ACC112 (cell line): Measurements from ENCODE around the gene CRYBB2.
"Not testable (repeated sequence)": the region's sequence is repeated elsewhere in the genome, so short reads cannot be mapped to it uniquely, and the experiment has no call there.

Source experiments
- H2AFZ ChIP-seq: fragments of 200-600 bp; sonication (generic); one replicate; pipeline ENCODE4 v1.6.0; 2017; ENCODE audit warnings: antibody characterized with exemption, low read length; ENCODE audit not compliant: unreplicated experiment
- H3K27ac ChIP-seq: fragments of 200-600 bp; sonication (generic); 2 replicates; pipeline ENCODE4 v1.5.1; 2014; ENCODE audit warnings: low read depth, mild to moderate bottlenecking, antibody characterized with exemption, low read length, moderate library complexity
- H3K27me3 ChIP-seq: fragments of 200-600 bp; sonication (generic); 2 replicates; pipeline ENCODE4 v1.6.1; 2014; ENCODE audit warnings: mild to moderate bottlenecking, antibody characterized with exemption, low read length, moderate library complexity, mixed read lengths; ENCODE audit not compliant: insufficient read depth
- H3K36me3 ChIP-seq: fragments of 200-600 bp; sonication (generic); 2 replicates; pipeline ENCODE4 v1.6.1; 2016; ENCODE audit warnings: mild to moderate bottlenecking, antibody characterized with exemption, low read length, moderate library complexity, mixed read lengths; ENCODE audit not compliant: insufficient read depth
- H3K4me1 ChIP-seq: fragments of 200-600 bp; sonication (generic); one replicate; pipeline ENCODE4 v1.6.1; 2016; ENCODE audit warnings: low read length, mixed read lengths; ENCODE audit not compliant: insufficient read depth, unreplicated experiment, control insufficient read depth
- H3K4me3 ChIP-seq: fragments of 200-600 bp; sonication (generic); 2 replicates; pipeline ENCODE4 v1.5.1; 2014; ENCODE audit warnings: mild to moderate bottlenecking, low read depth, low read length
- H3K79me2 ChIP-seq: fragments of 200-600 bp; sonication (generic); one replicate; pipeline ENCODE4 v1.6.0; 2016; ENCODE audit warnings: low read length; ENCODE audit not compliant: control insufficient read depth, unreplicated experiment, insufficient read depth

The CRYBB2 gene

GRCh38 chr22:25208743-25209505 lies 10.5 kb upstream of the CRYBB2 start:
- Histone ChIP-seq H3K4me1 (no peaks in the 10 kb centered on the region), H3K27ac (no peak overlapping the region), H3K4me3 (no peak overlapping the region), H3K27me3 (no peaks in the 10 kb centered on the region), H2AFZ (no peak overlapping the region), H3K79me2 (no peaks in the 10 kb centered on the region), H3K36me3 (no peaks in the 10 kb centered on the region)

GRCh38 chr22:25210793-25211192 lies 8.6 kb upstream of the CRYBB2 start:
- Histone ChIP-seq H3K36me3 (no peaks in the 10 kb centered on the region), H3K27me3 (no peaks in the 10 kb centered on the region), H3K4me1 (no peaks in the 10 kb centered on the region), H2AFZ (no peak overlapping the region), H3K79me2 (no peaks in the 10 kb centered on the region), H3K27ac (no peak overlapping the region), H3K4me3 (no peak overlapping the region)

- H2AFZ ChIP-seq, result no peak overlapping the region
- no peaks in the 10 kb centered on the region for H3K36me3 ChIP-seq
- no peaks in the 10 kb centered on the region for H3K79me2 ChIP-seq
- no peaks in the 10 kb centered on the region for H3K27me3 ChIP-seq
- no peaks in the 10 kb centered on the region for H3K4me1 ChIP-seq
- H3K27ac ChIP-seq, result no peak overlapping the region
- H3K4me3 ChIP-seq, result no peak overlapping the region
These were observed 7.1 kb upstream of the CRYBB2 start for GRCh38 chr22:25212337-25212736.

GRCh38 chr22:25213221-25213620 lies 6.2 kb upstream of the CRYBB2 start:
- Histone ChIP-seq H3K79me2 (no peaks in the 10 kb centered on the region), H3K27me3 (no peaks in the 10 kb centered on the region), H3K4me3 (no peak overlapping the region), H3K36me3 (no peaks in the 10 kb centered on the region), H2AFZ (no peak overlapping the region), H3K27ac (no peak overlapping the region), H3K4me1 (no peaks in the 10 kb centered on the region)

- H3K27ac ChIP-seq, result no peak overlapping the region
- no peak overlapping the region for H3K4me3 ChIP-seq
- H3K36me3 ChIP-seq, result no peaks in the 10 kb centered on the region
- H3K4me1 ChIP-seq, result no peaks in the 10 kb centered on the region
- H3K27me3 ChIP-seq, result peaks cover 6% of the 10 kb centered on the region
- no peak overlapping the region for H2AFZ ChIP-seq
- H3K79me2 ChIP-seq, result no peaks in the 10 kb centered on the region
These were observed 3.2 kb upstream of the CRYBB2 start for GRCh38 chr22:25216230-25216629.

- H3K4me3 ChIP-seq, result no peak overlapping the region
- H3K27me3 ChIP-seq, result peaks cover 25% of the 10 kb centered on the region
- no peaks in the 10 kb centered on the region for H3K36me3 ChIP-seq
- no peaks in the 10 kb centered on the region for H3K4me1 ChIP-seq
- H2AFZ ChIP-seq, result no peak overlapping the region
- H3K27ac ChIP-seq, result no peak overlapping the region
- H3K79me2 ChIP-seq, result no peaks in the 10 kb centered on the region
These were observed 556 bp downstream of the CRYBB2 start for GRCh38 chr22:25219948-25220442.

GRCh38 chr22:25221790-25222189 lies 2.4 kb downstream of the CRYBB2 start:
- Histone ChIP-seq H3K27me3 (peaks cover 33% of the 10 kb centered on the region), H3K36me3 (no peaks in the 10 kb centered on the region), H3K27ac (no peak overlapping the region), H3K4me3 (no peak overlapping the region), H3K79me2 (no peaks in the 10 kb centered on the region), H3K4me1 (no peaks in the 10 kb centered on the region), H2AFZ (no peak overlapping the region)

- no peaks in the 10 kb centered on the region for H3K79me2 ChIP-seq
- no peaks in the 10 kb centered on the region for H3K36me3 ChIP-seq
- peaks cover 33% of the 10 kb centered on the region for H3K27me3 ChIP-seq
- H3K27ac ChIP-seq, result no peak overlapping the region
- no peak overlapping the region for H2AFZ ChIP-seq
- H3K4me1 ChIP-seq, result no peaks in the 10 kb centered on the region
- no peak overlapping the region for H3K4me3 ChIP-seq
These were observed 3.9 kb downstream of the CRYBB2 start for GRCh38 chr22:25223269-25223850.

GRCh38 chr22:25228822-25229221 lies 9.4 kb downstream of the CRYBB2 start:
- H3K79me2 ChIP-seq, result no peaks in the 10 kb centered on the region
- no peak overlapping the region for H2AFZ ChIP-seq
- H3K27ac ChIP-seq, result no peak overlapping the region

GRCh38 chr22:25230760-25231159 lies 11.3 kb downstream of the CRYBB2 start:
- not testable (repeated sequence) for H3K36me3 ChIP-seq, H3K79me2 ChIP-seq, H3K4me1 ChIP-seq, H3K4me3 ChIP-seq, H2AFZ ChIP-seq, H3K27ac ChIP-seq, H3K27me3 ChIP-seq

More at GRCh38 chr22:25228822-25229221, 9.4 kb downstream of the CRYBB2 start:
- H3K27me3 ChIP-seq, result peaks cover 14% of the 10 kb centered on the region
- no peak overlapping the region for H3K4me3 ChIP-seq
- H3K4me1 ChIP-seq, result no peaks in the 10 kb centered on the region
- no peaks in the 10 kb centered on the region for H3K36me3 ChIP-seq

- H3K4me1 ChIP-seq, result no peaks in the 10 kb centered on the region
- H3K27ac ChIP-seq, result no peak overlapping the region
- H3K27me3 ChIP-seq, result peaks cover 10% of the 10 kb centered on the region; the same call in 1 of the 2 replicates
- no peak overlapping the region for H3K4me3 ChIP-seq
- no peaks in the 10 kb centered on the region for H3K36me3 ChIP-seq
- no peaks in the 10 kb centered on the region for H3K79me2 ChIP-seq
- H2AFZ ChIP-seq, result no peak overlapping the region
These were observed 12.9 kb downstream of the CRYBB2 start for GRCh38 chr22:25232301-25232700.
